SU-DHL-6 (cell line): Measurements from ENCODE around the gene CCDC63.

Experiments
- EZH2phosphoT487 ChIP-seq: fragments of 200-600 bp; sonication (generic), shearing (Covaris generic); conservative IDR thresholded peaks from 2 replicates; pipeline ENCODE4 v1.6.1; 2018; ENCODE audit warnings: mild to moderate bottlenecking, antibody characterized with exemption, low read length, moderate library complexity, mixed read lengths
- TF ChIP-seq, protein P1 (sequence below): fragments of 200-600 bp; sonication (generic); IDR thresholded peaks from one replicate; pipeline ENCODE4 v1.5.1; 2017; ENCODE audit warnings: antibody characterized with exemption, mild to moderate bottlenecking, low read length, moderate library complexity; ENCODE audit not compliant: insufficient read depth, poor library complexity, severe bottlenecking

DNA sequence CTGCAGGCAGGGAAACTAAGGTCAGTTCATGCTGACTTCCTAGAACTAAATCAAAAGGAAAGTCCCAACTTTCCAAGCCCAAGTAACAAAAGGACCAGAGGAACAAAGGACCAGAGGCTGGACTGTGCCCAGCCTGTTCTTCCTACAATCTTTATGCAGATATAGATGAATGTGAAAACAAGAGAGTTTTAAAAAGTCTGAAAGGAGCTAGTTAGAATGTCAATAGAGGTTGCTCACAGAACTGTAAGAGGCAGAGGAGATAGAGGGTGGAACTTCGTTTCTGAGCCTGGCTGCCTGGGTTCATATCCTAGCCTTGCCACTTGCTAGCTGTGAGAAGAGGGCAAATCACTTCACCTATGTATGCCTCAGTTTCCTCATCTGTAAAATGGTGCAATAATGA, 30.0 kb upstream of the CCDC63 start:
- TF ChIP-seq, protein P1, sequence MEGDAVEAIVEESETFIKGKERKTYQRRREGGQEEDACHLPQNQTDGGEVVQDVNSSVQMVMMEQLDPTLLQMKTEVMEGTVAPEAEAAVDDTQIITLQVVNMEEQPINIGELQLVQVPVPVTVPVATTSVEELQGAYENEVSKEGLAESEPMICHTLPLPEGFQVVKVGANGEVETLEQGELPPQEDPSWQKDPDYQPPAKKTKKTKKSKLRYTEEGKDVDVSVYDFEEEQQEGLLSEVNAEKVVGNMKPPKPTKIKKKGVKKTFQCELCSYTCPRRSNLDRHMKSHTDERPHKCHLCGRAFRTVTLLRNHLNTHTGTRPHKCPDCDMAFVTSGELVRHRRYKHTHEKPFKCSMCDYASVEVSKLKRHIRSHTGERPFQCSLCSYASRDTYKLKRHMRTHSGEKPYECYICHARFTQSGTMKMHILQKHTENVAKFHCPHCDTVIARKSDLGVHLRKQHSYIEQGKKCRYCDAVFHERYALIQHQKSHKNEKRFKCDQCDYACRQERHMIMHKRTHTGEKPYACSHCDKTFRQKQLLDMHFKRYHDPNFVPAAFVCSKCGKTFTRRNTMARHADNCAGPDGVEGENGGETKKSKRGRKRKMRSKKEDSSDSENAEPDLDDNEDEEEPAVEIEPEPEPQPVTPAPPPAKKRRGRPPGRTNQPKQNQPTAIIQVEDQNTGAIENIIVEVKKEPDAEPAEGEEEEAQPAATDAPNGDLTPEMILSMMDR, result no peak
- TF ChIP-seq EZH2phosphoT487, result no peak
